Activated CD8-positive, alpha-beta memory T cell treated with anti-CD3 and anti-CD28 coated beads for 1 hour (primary cell): Measurements from ENCODE around the gene NEDD4L.

ENCODE experiments used
- DNase-seq, 2 donors: peaks; one replicate each; pipeline ENCODE4 v3.0.0-alpha.2; 2020; ENCODE audit warnings: low read depth in 1 of 2; ENCODE audit errors: extremely low read depth in 1 of 2

Gene NEDD4L

GRCh38 chr18:58438161-58438957, 394.3 kb downstream of the NEDD4L start:
- DNase-seq = no peak

GRCh38 chr18:58438958-58439300, 394.9 kb downstream of the NEDD4L start:
- DNase-seq = no peak

- no peak for DNase-seq
Measured at GRCh38 chr18:58443671-58444070, 399.6 kb downstream of the NEDD4L start.

GRCh38 chr18:58446391-58447060, 402.5 kb downstream of the NEDD4L start:
- DNase-seq = no peak

GRCh38 chr18:58447402-58448095, 403.5 kb downstream of the NEDD4L start:
- DNase-seq = no peak

- no peak for DNase-seq
Measured at GRCh38 chr18:58449464-58449863, 405.4 kb downstream of the NEDD4L start.
